Transverse colon (tissue), 4 donors: Measurements from ENCODE around the gene SLC39A9. TPM values are rescaled to one million over a fixed set of nuclear protein-coding genes. Genes with fewer than 3 reads are reported as not detected.

Experiments
- DNase-seq: peaks from one replicate; pipeline ENCODE4 v3.0.0-alpha.2; 2019
- H3K27ac ChIP-seq, 4 donors: fragments of 200-600 bp; sonication (generic); 2 replicates each; pipeline ENCODE4 v1.5.1; 2016 to 2018; ENCODE audit warnings: inconsistent platforms in 4 of 4
- H3K27me3 ChIP-seq: fragments of 200-600 bp; sonication (generic); 2 replicates; pipeline ENCODE4 v1.5.1; 2017; ENCODE audit warnings: inconsistent platforms
- H3K36me3 ChIP-seq, 4 donors: fragments of 200-600 bp; sonication (generic); 2 replicates each; pipeline ENCODE4 v1.5.1; 2017 to 2019; ENCODE audit warnings: inconsistent platforms in 4 of 4
- H3K4me1 ChIP-seq, 4 donors: fragments of 200-600 bp; sonication (generic); 2 replicates each; pipeline ENCODE4 v1.5.1; 2017 to 2020; ENCODE audit warnings: inconsistent platforms in 4 of 4
- H3K4me3 ChIP-seq, 4 donors: fragments of 200-600 bp; sonication (generic); 1 replicate in 1 of 4; 2 replicates in 3 of 4; pipeline versions ENCODE4 v1.5.1 to v1.6.1; 2017 to 2019; ENCODE audit warnings: inconsistent platforms in 4 of 4
- H3K9me3 ChIP-seq, 2 donors: fragments of 200-600 bp; sonication (generic); 2 replicates each; pipeline ENCODE4 v1.5.1; 2017 to 2019; ENCODE audit warnings: inconsistent platforms in 2 of 2
- CTCF ChIP-seq, 5 experiments: fragments of 200-600 bp in 3 of 5; fragments of 450-650 bp in 2 of 5; sonication (generic) in 3 of 5; IDR thresholded peaks; 1 replicate in 2 of 5; 2 replicates in 3 of 5; pipeline ENCODE4 v1.5.1; 2016 to 2017; ENCODE audit warnings: antibody characterized with exemption in 5 of 5, inconsistent platforms in 3 of 5, mild to moderate bottlenecking in 2 of 5, moderate library complexity in 1 of 5
- EP300 ChIP-seq: sonication (generic); formaldehyde crosslinking; IDR thresholded peaks from one replicate; pipeline ENCODE4 v1.6.1; 2017; ENCODE audit warnings: antibody characterized with exemption, low read depth
- POLR2A ChIP-seq: fragments of 450-650 bp; IDR thresholded peaks from one replicate; pipeline ENCODE4 v1.6.1; 2016; ENCODE audit warnings: antibody characterized with exemption, mild to moderate bottlenecking, moderate library complexity
- POLR2AphosphoS5 ChIP-seq, 3 donors: sonication (generic); formaldehyde crosslinking; IDR thresholded peaks; one replicate each; pipeline ENCODE4 v1.6.1; 2016; ENCODE audit warnings: antibody characterized with exemption in 3 of 3
- WGBS, 2 donors: methylation state at CpG; one replicate each; pipeline ENCODE4 v1.1.5; 2018; ENCODE audit warnings: low coverage in 1 of 2; 5-methylcytosine and 5-hydroxymethylcytosine counted together
- in situ Hi-C, 4 donors: fragments of 200-750 bp; cut with MboI; loops; one replicate each; pipeline versions ENCODE4 v1.15.0 to v1.15.1; 2017; ENCODE audit warnings: low sequenced_read_pairs in 3 of 4, low pct_ligation_motif_present in 1 of 4, low pct_unique_long_range_greater_than_20kb in 1 of 4
- intact Hi-C: fragments of 100-400 bp; cut with DNase I; formaldehyde crosslinking; loops from one replicate; pipeline ENCODE4 v1.15.1; 2023; ENCODE audit warnings: low total_unique reads
- total RNA-seq, 4 donors: library from RNA; depleted of rRNA; stranded (reverse); fragments of >200 nt; gene quantifications; one replicate each; pipeline ENCODE4 v1.1.0, GENCODE V29; 2016

SLC39A9 gene
- total RNA-seq, 4 donors from 2014 or later = 24.5 to 103 (median 72.2) TPM

GRCh38 chr14:69368381-69368780 lies 30.1 kb upstream of the SLC39A9 start:
- TF ChIP-seq POLR2A (no peak), CTCF (IDR thresholded peaks at IDR 0.05) (no peak), EP300 (no peak), POLR2AphosphoS5 (IDR thresholded peaks at IDR 0.05) (no peak)

GRCh38 chr14:69370061-69370460 lies 28.4 kb upstream of the SLC39A9 start:
- no peak overlapping the region for H3K27ac ChIP-seq
- intact Hi-C loops (no loop called here), in situ Hi-C loops (no loop called here)
- H3K9me3 ChIP-seq = no peaks in the 10 kb centered on the region
- H3K4me3 ChIP-seq = no peak overlapping the region
- WGBS, 2 donors = 20 to 65% methylated on average over 2 to 5 of the region's 5 CpGs
- no peaks in the 10 kb centered on the region for H3K4me1 ChIP-seq
- no peaks in the 10 kb centered on the region for H3K36me3 ChIP-seq
- H3K27me3 ChIP-seq = no peaks in the 10 kb centered on the region
- TF ChIP-seq POLR2A (no peak), CTCF (IDR thresholded peaks at IDR 0.05) (no peak), POLR2AphosphoS5 (IDR thresholded peaks at IDR 0.05) (no peak), EP300 (no peak)
- no peak for DNase-seq

More at GRCh38 chr14:69368381-69368780, 30.1 kb upstream of the SLC39A9 start:
- H3K4me3 ChIP-seq = no peak overlapping the region
- no peak for DNase-seq
- no peaks in the 10 kb centered on the region for H3K36me3 ChIP-seq
- no peak overlapping the region for H3K27ac ChIP-seq
- WGBS, 2 donors = 78% methylated on average over 1 of the region's 1 CpG; no CpG with 5 or more reads in 1 of the 2 donors
- intact Hi-C loops = no loop called here
- in situ Hi-C loops = no loop called here
- H3K27me3 ChIP-seq = peaks cover 4% of the 10 kb centered on the region
- H3K9me3 ChIP-seq = no peaks in the 10 kb centered on the region
- no peaks in the 10 kb centered on the region for H3K4me1 ChIP-seq

- no peaks in the 10 kb centered on the region for H3K9me3 ChIP-seq
- TF ChIP-seq POLR2AphosphoS5 (IDR thresholded peaks at IDR 0.05) (no peak), EP300 (no peak), CTCF (IDR thresholded peaks at IDR 0.05) (no peak), POLR2A (no peak)
- H3K36me3 ChIP-seq = peaks cover 0 to 13% (median 0%) of the 10 kb centered on the region in 4 donors
- in situ Hi-C loops (no loop called here), intact Hi-C loops (no loop called here)
- 98% methylated on average over 3 of the region's 3 CpGs; no CpG with 5 or more reads in 1 of the 2 donors for WGBS, 2 donors
- no peak for DNase-seq
- no peak overlapping the region for H3K4me3 ChIP-seq
- H3K4me1 ChIP-seq = no peaks in the 10 kb centered on the region
- no peak overlapping the region for H3K27ac ChIP-seq
- H3K27me3 ChIP-seq = no peaks in the 10 kb centered on the region
Observed at GRCh38 chr14:69372146-69372545, 26.3 kb upstream of the SLC39A9 start.

- no peak for TF ChIP-seq POLR2AphosphoS5 (IDR thresholded peaks at IDR 0.05)
- no peak for TF ChIP-seq EP300
- no peak for TF ChIP-seq POLR2A
- WGBS, 2 donors = 3% methylated on average over 1 of the region's 1 CpG; no CpG with 5 or more reads in 1 of the 2 donors
- intact Hi-C loops = no loop called here
Observed at GRCh38 chr14:69373104-69373503, 25.4 kb upstream of the SLC39A9 start.

GRCh38 chr14:69374235-69374634 lies 24.3 kb upstream of the SLC39A9 start:
- in situ Hi-C loops = no loop called here

More at GRCh38 chr14:69373104-69373503, 25.4 kb upstream of the SLC39A9 start:
- no peak overlapping the region for H3K27ac ChIP-seq
- H3K27me3 ChIP-seq = no peaks in the 10 kb centered on the region
- H3K4me3 ChIP-seq = no peak overlapping the region
- in situ Hi-C loops = no loop called here
- no peaks in the 10 kb centered on the region for H3K4me1 ChIP-seq
- no peaks in the 10 kb centered on the region for H3K9me3 ChIP-seq
- DNase-seq = no peak
- H3K36me3 ChIP-seq = peaks cover 0 to 16% (median 0%) of the 10 kb centered on the region in 4 donors

More at GRCh38 chr14:69374235-69374634, 24.3 kb upstream of the SLC39A9 start:
- no peak overlapping the region for H3K4me3 ChIP-seq
- H3K36me3 ChIP-seq = peaks cover 0 to 24% (median 5%) of the 10 kb centered on the region in 4 donors
- no peak for TF ChIP-seq CTCF (IDR thresholded peaks at IDR 0.05)
- no peak for TF ChIP-seq POLR2A
- no peak for TF ChIP-seq EP300
- TF ChIP-seq POLR2AphosphoS5 (IDR thresholded peaks at IDR 0.05) = no peak
- intact Hi-C loops = no loop called here
- H3K9me3 ChIP-seq = no peaks in the 10 kb centered on the region
- H3K27ac ChIP-seq = no peak overlapping the region
- no peak for DNase-seq
- H3K4me1 ChIP-seq = no peaks in the 10 kb centered on the region
- no peaks in the 10 kb centered on the region for H3K27me3 ChIP-seq
